Esophagus squamous epithelium (tissue), 4 donors: Measurements from ENCODE around the gene HBE1.

ENCODE experiments used
- CTCF ChIP-seq, 6 experiments: fragments of 450-650 bp in 4 of 6; fragments of 200-600 bp in 2 of 6; sonication (generic) in 2 of 6; IDR thresholded peaks; one replicate each; pipeline ENCODE4 v1.5.1; 2016 to 2019; ENCODE audit warnings: antibody characterized with exemption in 6 of 6, mild to moderate bottlenecking in 4 of 6, moderate library complexity in 4 of 6
- POLR2A ChIP-seq, 4 donors: fragments of 450-650 bp; IDR thresholded peaks; one replicate each; pipeline ENCODE4 v1.6.1; 2017; ENCODE audit warnings: antibody characterized with exemption in 4 of 4, mild to moderate bottlenecking in 4 of 4, moderate library complexity in 3 of 4

GRCh38 chr11:5298451-5298850 is 28.7 kb upstream of the HBE1 start:
- TF ChIP-seq CTCF (IDR thresholded peaks at IDR 0.05): no peak
- no peak for TF ChIP-seq POLR2A (IDR thresholded peaks at IDR 0.05)
